GM23338 (cell line): ENCODE data around the gene SLC25A42. TPM values are rescaled to one million over a fixed set of nuclear protein-coding genes. Genes with fewer than 3 reads are reported as not detected.

Experiments used
- ATAC-seq: fragments of 200-7000 bp; cut with Tn5 transposase; 3 replicates; pipeline ENCODE4 v1.9.1; 2020
- DNase-seq: peaks from one replicate; pipeline ENCODE4 v3.0.0-alpha.2; 2015; ENCODE audit warnings: low spot score
- H2AFZ ChIP-seq: fragments of 200-600 bp; sonication (generic); 2 replicates; pipeline ENCODE4 v1.8.0; 2016; ENCODE audit warnings: antibody characterized with exemption, mild to moderate bottlenecking, moderate library complexity
- H3F3A ChIP-seq: fragments of 200-600 bp; sonication (generic); replicated peaks from 2 replicates; pipeline ENCODE4 v1.8.0; 2017; ENCODE audit warnings: antibody characterized with exemption, mixed run types, low read depth
- H3K27ac ChIP-seq: fragments of 200-600 bp; sonication (generic); 2 replicates; pipeline ENCODE4 v1.6.1; 2016; ENCODE audit warnings: low read depth
- H3K27me3 ChIP-seq: fragments of 200-600 bp; sonication (generic); 2 replicates; pipeline ENCODE4 v1.8.0; 2016; ENCODE audit warnings: mild to moderate bottlenecking, mixed run types, moderate library complexity; ENCODE audit not compliant: insufficient read depth
- H3K36me3 ChIP-seq: fragments of 200-600 bp; sonication (generic); 2 replicates; pipeline ENCODE4 v1.8.0; 2016; ENCODE audit warnings: mild to moderate bottlenecking; ENCODE audit not compliant: insufficient read depth
- H3K4me1 ChIP-seq: fragments of 200-600 bp; sonication (generic); 2 replicates; pipeline ENCODE4 v1.8.0; 2016; ENCODE audit warnings: mild to moderate bottlenecking, moderate library complexity; ENCODE audit not compliant: insufficient read depth
- H3K4me2 ChIP-seq: fragments of 200-600 bp; sonication (generic); 2 replicates; pipeline ENCODE4 v1.7.1; 2017; ENCODE audit warnings: mixed run types
- H3K4me3 ChIP-seq: fragments of 200-600 bp; sonication (generic); 2 replicates; pipeline ENCODE4 v1.6.1; 2016; ENCODE audit warnings: mixed run types
- H3K79me2 ChIP-seq: fragments of 200-600 bp; sonication (generic); replicated peaks from 2 replicates; pipeline ENCODE4 v1.8.0; 2017; ENCODE audit warnings: mild to moderate bottlenecking; ENCODE audit not compliant: insufficient read depth
- H3K9me2 ChIP-seq: fragments of 200-600 bp; sonication (generic); 2 replicates; pipeline ENCODE4 v1.8.0; 2017; ENCODE audit not compliant: insufficient read depth
- H4K20me1 ChIP-seq: fragments of 200-600 bp; sonication (generic); replicated peaks from 2 replicates; pipeline ENCODE4 v1.8.0; 2017; ENCODE audit warnings: mild to moderate bottlenecking; ENCODE audit not compliant: insufficient read depth
- H3K27ac Mint-ChIP-seq: 2 replicates; pipeline ENCODE4 v1.8.0; 2020; ENCODE audit warnings: inconsistent platforms, mild to moderate bottlenecking, moderate library complexity, mixed read lengths
- H3K27me3 Mint-ChIP-seq: 3 replicates; pipeline ENCODE4 v1.8.0; 2022; ENCODE audit warnings: low read depth, mild to moderate bottlenecking, moderate library complexity, mixed read lengths, inconsistent platforms; ENCODE audit not compliant: insufficient read depth, poor library complexity
- H3K36me3 Mint-ChIP-seq: 3 replicates; pipeline ENCODE4 v1.8.0; 2021; ENCODE audit warnings: low read depth, mild to moderate bottlenecking, inconsistent platforms, moderate library complexity, mixed read lengths
- H3K4me1 Mint-ChIP-seq: 3 replicates; pipeline ENCODE4 v1.8.0; 2020; ENCODE audit warnings: mild to moderate bottlenecking, inconsistent platforms, mixed read lengths
- H3K4me3 Mint-ChIP-seq: 3 replicates; pipeline ENCODE4 v1.8.0; 2021; ENCODE audit warnings: moderate library complexity, mild to moderate bottlenecking, inconsistent platforms, mixed read lengths
- H3K9me3 Mint-ChIP-seq: 3 replicates; pipeline ENCODE4 v1.8.0; 2020; ENCODE audit warnings: moderate library complexity, mild to moderate bottlenecking, inconsistent platforms, mixed read lengths
- CREB1 ChIP-seq: fragments of 250-450 bp; sonication (Bioruptor Pico); IDR thresholded peaks from 2 replicates; pipeline ENCODE4 v1.5.0; 2020; ENCODE audit warnings: low read depth, mild to moderate bottlenecking, moderate library complexity
- EZH2 ChIP-seq: fragments of 200-600 bp; sonication (generic); IDR thresholded peaks from one replicate; pipeline ENCODE4 v1.8.0; 2017; ENCODE audit warnings: antibody characterized with exemption, mild to moderate bottlenecking, low read depth; ENCODE audit not compliant: unreplicated experiment
- EZH2phosphoT487 ChIP-seq: fragments of 200-600 bp; sonication (generic); IDR thresholded peaks from one replicate; pipeline ENCODE4 v1.8.1; 2018; ENCODE audit warnings: antibody characterized with exemption; ENCODE audit not compliant: unreplicated experiment
- JUNB ChIP-seq: IDR thresholded peaks from one replicate; pipeline ENCODE4 v1.6.1; 2016; ENCODE audit warnings: antibody characterized with exemption; ENCODE audit not compliant: unreplicated experiment
- NANOG ChIP-seq: IDR thresholded peaks from 2 replicates; pipeline ENCODE4 v1.6.1; 2016; ENCODE audit warnings: antibody characterized with exemption, borderline replicate concordance
- POLR2AphosphoS5 ChIP-seq: IDR thresholded peaks from 2 replicates; pipeline ENCODE4 v1.6.1; 2016; ENCODE audit warnings: antibody characterized with exemption, low read depth
- REST ChIP-seq: IDR thresholded peaks from one replicate; pipeline ENCODE4 v1.6.1; 2018; ENCODE audit warnings: antibody characterized with exemption; ENCODE audit not compliant: unreplicated experiment
- STAT1 ChIP-seq: IDR thresholded peaks from one replicate; pipeline ENCODE4 v1.6.1; 2016; ENCODE audit warnings: antibody characterized with exemption; ENCODE audit not compliant: unreplicated experiment
- ZNF114 ChIP-seq: fragments of 250-450 bp; sonication (Bioruptor Pico); IDR thresholded peaks from 2 replicates; pipeline ENCODE4 v1.5.0; 2020; ENCODE audit warnings: mild to moderate bottlenecking, moderate library complexity
- ZNF331 ChIP-seq: fragments of 250-450 bp; sonication (Bioruptor Pico); IDR thresholded peaks from 2 replicates; pipeline ENCODE4 v1.5.0; 2020; ENCODE audit warnings: low read depth, mild to moderate bottlenecking, moderate library complexity
- ZNF462 ChIP-seq: fragments of 250-450 bp; sonication (Bioruptor Pico); IDR thresholded peaks from 2 replicates; pipeline ENCODE4 v1.5.0; 2020; ENCODE audit warnings: mild to moderate bottlenecking, moderate library complexity
- polyA plus RNA-seq: library from polyadenylated mRNA; unstranded; fragments of >200 nt; fragmentation: Nextera tagmentation; extraction: Ambion mirVana; gene quantifications from 2 replicates; pipeline ENCODE4 v1.2.1, GENCODE V29; 2016
- total RNA-seq: library from RNA; depleted of rRNA; stranded (reverse); fragments of >200 nt; shearing (Covaris generic); gene quantifications from 2 replicates; pipeline ENCODE4 v1.2.3, GENCODE V29; 2014
- TF ChIP-seq, protein P1 (sequence below), 2 experiments: fragments of 200-600 bp in 1 of 2; sonication (generic) in 1 of 2; conservative IDR thresholded peaks; 2 replicates each; pipeline versions ENCODE4 v1.5.1 to v1.6.1; 2016 to 2017; ENCODE audit warnings: antibody characterized with exemption in 2 of 2, low read depth in 2 of 2, mild to moderate bottlenecking in 2 of 2, moderate library complexity in 1 of 2
- TF ChIP-seq, protein P2 (sequence below): IDR thresholded peaks from 2 replicates; pipeline ENCODE4 v1.6.1; 2016; ENCODE audit warnings: antibody characterized with exemption

SLC25A42 gene
- total and polyA plus RNA-seq, 2 experiments from 2014 or later, result 7.3 to 7.6 TPM

DNA sequence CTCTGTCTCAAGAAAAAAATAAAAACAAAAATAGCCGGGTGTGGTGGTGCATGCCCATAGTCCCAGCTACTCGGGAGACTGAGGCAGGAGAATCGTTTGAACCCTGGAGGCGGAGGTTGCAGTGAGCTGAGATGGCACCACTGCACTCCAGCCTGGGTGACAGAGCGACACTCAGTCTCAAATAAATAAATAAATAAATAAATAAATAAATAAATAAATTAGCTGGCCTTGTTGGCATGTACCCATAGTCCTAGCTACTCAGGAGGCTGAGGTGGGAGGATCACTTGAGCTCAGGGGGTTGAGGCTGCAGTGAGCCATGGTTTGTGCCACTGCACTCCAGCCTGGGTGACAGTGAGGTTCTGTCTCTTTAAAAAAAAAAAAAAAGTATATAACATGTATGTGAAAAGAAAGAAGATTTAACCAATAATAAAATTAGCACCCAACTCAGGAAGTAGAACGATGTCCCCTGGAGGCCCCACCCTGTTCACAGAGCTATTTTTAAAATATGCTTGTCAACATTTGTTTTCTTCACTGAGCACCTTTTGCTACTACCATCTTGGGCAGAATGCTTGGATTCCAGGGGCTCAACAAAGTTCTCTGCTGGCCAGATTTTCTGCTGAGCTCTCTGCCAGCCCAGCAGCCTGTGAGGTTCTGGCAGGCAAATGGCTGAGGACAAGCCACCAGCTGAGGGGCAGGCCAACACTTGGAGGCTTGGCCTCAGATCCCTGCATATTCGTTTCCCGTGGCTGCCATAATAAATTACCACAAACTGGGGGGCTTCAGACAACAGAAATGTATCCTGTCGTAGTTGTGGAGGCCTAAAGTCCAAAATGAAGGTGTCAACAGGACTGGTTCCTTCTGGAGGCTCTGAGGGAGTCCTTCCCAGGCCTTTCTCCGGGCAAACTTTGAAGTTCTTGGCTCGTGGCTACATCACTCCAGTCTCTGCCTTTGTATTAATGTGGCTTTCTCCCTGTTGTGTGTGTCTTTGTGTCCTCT is 5.2 kb downstream of the SLC25A42 start:
- H3K27me3 Mint-ChIP-seq, result peaks cover 47% of the 10 kb centered on the region
- H3K27ac Mint-ChIP-seq, result no peak overlapping the region
- no peak overlapping the region for H3K27ac ChIP-seq
- no peak overlapping the region for H3K4me3 ChIP-seq
- peaks cover 11% of the 10 kb centered on the region for H3K4me1 ChIP-seq
- H3K27me3 ChIP-seq, result peaks cover 58% of the 10 kb centered on the region
- no peaks in the 10 kb centered on the region for H3K36me3 Mint-ChIP-seq
- no peaks in the 10 kb centered on the region for H3K9me2 ChIP-seq
- DNase-seq (no peak), ATAC-seq (no peak)
- no peaks in the 10 kb centered on the region; the same call in 1 of the 2 replicates for H3F3A ChIP-seq
- no peaks in the 10 kb centered on the region for H3K9me3 Mint-ChIP-seq
- no peak for TF ChIP-seq STAT1
- no peak for TF ChIP-seq EZH2
- TF ChIP-seq, protein P1, sequence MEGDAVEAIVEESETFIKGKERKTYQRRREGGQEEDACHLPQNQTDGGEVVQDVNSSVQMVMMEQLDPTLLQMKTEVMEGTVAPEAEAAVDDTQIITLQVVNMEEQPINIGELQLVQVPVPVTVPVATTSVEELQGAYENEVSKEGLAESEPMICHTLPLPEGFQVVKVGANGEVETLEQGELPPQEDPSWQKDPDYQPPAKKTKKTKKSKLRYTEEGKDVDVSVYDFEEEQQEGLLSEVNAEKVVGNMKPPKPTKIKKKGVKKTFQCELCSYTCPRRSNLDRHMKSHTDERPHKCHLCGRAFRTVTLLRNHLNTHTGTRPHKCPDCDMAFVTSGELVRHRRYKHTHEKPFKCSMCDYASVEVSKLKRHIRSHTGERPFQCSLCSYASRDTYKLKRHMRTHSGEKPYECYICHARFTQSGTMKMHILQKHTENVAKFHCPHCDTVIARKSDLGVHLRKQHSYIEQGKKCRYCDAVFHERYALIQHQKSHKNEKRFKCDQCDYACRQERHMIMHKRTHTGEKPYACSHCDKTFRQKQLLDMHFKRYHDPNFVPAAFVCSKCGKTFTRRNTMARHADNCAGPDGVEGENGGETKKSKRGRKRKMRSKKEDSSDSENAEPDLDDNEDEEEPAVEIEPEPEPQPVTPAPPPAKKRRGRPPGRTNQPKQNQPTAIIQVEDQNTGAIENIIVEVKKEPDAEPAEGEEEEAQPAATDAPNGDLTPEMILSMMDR (conservative IDR thresholded peaks at IDR 0.05; ENCODE audit: low read depth in 2 of 2), result no peak
- no peak for TF ChIP-seq NANOG
- TF ChIP-seq, protein P2, sequence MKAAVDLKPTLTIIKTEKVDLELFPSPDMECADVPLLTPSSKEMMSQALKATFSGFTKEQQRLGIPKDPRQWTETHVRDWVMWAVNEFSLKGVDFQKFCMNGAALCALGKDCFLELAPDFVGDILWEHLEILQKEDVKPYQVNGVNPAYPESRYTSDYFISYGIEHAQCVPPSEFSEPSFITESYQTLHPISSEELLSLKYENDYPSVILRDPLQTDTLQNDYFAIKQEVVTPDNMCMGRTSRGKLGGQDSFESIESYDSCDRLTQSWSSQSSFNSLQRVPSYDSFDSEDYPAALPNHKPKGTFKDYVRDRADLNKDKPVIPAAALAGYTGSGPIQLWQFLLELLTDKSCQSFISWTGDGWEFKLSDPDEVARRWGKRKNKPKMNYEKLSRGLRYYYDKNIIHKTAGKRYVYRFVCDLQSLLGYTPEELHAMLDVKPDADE, result no peak
- no peak for TF ChIP-seq REST
- TF ChIP-seq ZNF462 (CRISPR knock-in tag), result no peak
- TF ChIP-seq EZH2phosphoT487, result no peak
- no peak for TF ChIP-seq ZNF114 (CRISPR knock-in tag)
- no peak for TF ChIP-seq POLR2AphosphoS5
- no peak for TF ChIP-seq CREB1 (CRISPR knock-in tag)
- TF ChIP-seq ZNF331, result no peak
- no peak for TF ChIP-seq JUNB
- H4K20me1 ChIP-seq, result no peaks in the 10 kb centered on the region; the same call in 1 of the 2 replicates
- no peak overlapping the region for H3K4me3 Mint-ChIP-seq
- no peak overlapping the region for H3K4me2 ChIP-seq
- H3K79me2 ChIP-seq, result no peaks in the 10 kb centered on the region
- no peak overlapping the region for H2AFZ ChIP-seq
- peaks cover 12% of the 10 kb centered on the region; the same call in 2 of the 3 replicates for H3K4me1 Mint-ChIP-seq
- no peaks in the 10 kb centered on the region for H3K36me3 ChIP-seq
